ENCODE measurements around the gene ADAM8. TPM values are rescaled to one million over a fixed set of nuclear protein-coding genes. Genes with fewer than 3 reads are reported as not detected.

ADAM8 gene
- total RNA-seq, 1 donor from 2014 or later, result 20.3 TPM

DNA sequence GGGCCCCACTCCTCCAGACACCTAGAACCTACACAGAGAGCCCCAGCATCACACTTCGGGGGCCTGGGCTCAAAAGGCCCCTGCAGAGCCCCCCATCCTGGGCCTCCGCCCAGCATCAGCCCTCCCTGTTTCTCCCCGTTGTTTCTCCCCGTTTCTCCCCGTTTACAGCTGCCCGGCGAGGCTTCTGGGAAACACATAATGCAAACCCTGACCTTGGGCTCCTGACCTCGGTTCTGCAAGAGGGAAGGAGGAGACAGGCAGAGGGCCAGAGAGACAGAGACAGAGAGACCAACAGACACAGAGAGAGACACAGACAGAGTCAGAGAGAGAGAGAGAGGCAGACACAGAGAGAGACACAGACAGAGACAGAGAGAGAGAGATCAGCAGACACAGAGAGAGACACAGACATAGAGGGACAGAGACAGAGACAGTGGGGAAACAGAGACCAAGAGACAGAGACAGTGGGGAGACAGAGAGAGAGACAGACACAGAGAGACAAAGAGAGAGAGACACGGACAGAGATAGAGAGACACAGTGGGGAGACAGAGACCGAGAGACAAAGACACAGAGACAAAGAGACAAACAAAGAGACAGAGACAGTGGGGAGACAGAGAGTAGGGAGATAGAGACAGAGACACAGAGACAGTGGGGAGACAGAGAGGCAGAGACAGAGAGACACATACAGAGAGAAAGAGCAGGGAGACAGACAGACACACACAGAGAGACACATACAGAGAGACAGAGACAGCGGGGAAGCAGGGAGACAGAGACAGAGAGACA lies 26.5 kb downstream of the ADAM8 start:
- intact Hi-C loops (cut with DNase I), result no loop called here
- Histone ChIP-seq H3K4me1 (no peaks in the 10 kb centered on the region), H3K9me3 (no peaks in the 10 kb centered on the region), H3K27ac (no peak overlapping the region), H3K4me3 (no peak overlapping the region), H3K27me3 (peaks cover 22% of the 10 kb centered on the region), H3K36me3 (no peaks in the 10 kb centered on the region)
- TF ChIP-seq, protein P1, sequence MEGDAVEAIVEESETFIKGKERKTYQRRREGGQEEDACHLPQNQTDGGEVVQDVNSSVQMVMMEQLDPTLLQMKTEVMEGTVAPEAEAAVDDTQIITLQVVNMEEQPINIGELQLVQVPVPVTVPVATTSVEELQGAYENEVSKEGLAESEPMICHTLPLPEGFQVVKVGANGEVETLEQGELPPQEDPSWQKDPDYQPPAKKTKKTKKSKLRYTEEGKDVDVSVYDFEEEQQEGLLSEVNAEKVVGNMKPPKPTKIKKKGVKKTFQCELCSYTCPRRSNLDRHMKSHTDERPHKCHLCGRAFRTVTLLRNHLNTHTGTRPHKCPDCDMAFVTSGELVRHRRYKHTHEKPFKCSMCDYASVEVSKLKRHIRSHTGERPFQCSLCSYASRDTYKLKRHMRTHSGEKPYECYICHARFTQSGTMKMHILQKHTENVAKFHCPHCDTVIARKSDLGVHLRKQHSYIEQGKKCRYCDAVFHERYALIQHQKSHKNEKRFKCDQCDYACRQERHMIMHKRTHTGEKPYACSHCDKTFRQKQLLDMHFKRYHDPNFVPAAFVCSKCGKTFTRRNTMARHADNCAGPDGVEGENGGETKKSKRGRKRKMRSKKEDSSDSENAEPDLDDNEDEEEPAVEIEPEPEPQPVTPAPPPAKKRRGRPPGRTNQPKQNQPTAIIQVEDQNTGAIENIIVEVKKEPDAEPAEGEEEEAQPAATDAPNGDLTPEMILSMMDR (IDR thresholded peaks at IDR 0.05), result no peak
- no peak for DNase-seq
- ATAC-seq, result no peak

DNA sequence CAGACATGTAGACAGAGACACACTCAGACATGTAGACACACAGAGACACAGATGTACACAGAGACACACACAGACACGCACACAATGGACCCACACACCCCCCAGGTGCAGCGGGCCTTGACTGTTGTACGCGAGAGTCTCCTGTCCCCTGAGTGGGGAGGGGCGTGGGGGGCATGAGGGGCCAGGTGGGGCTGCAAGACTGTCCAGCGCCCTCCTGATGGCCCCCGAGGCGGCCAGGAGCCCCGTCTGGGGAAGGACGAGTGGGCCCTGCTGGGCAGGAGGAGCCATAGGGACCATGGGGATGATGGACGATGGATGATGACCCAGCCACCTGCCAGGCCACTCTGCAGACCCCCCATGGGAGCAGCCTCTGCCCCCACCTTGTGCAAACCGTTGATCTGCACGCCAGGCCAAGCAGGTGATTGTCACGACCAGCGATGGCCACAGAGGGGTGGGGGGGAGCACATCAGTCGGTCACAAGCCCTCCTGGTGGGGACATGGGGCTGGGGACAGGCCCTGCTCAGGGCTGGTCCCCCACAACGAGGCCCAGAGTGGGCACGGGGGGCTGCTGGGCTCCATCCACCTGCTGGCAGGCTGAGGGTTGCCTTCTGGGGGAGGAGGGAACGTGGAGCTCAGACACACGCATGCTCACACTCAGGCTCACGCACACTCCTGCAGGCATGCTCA lies 27.4 kb downstream of the ADAM8 start:
- ATAC-seq (no peak), DNase-seq (no peak)
- Histone ChIP-seq H3K4me1 (no peaks in the 10 kb centered on the region), H3K9me3 (no peaks in the 10 kb centered on the region), H3K27ac (no peak overlapping the region), H3K27me3 (peaks cover 28% of the 10 kb centered on the region), H3K36me3 (no peaks in the 10 kb centered on the region), H3K4me3 (no peak overlapping the region)
- TF ChIP-seq, protein P1 (IDR thresholded peaks at IDR 0.05), result no peak
- intact Hi-C loops (cut with DNase I), result no loop called here

DNA sequence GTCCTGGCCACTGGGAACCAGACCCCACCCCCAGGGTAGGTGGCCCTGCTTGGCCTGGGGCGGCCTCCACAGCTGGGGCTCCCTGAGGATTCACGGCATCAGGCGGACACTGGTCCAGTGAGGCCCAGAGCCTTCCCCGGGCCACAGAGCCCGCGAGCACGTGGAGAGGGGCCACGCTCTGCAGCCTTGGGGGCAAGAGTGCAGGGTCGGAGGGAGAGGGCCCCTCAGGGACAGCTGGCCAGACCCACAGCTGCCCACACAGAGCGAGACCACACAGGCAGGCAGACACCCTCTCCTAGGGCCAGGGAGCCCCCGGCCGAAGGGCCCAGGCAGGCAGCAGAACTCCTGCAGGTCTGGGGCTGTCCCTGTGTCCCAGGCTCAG lies 28.3 kb downstream of the ADAM8 start:
- DNase-seq (no peak), ATAC-seq (no peak)
- H3K27ac ChIP-seq, result no peak overlapping the region
- intact Hi-C loops (cut with DNase I), result no loop called here
- H3K36me3 ChIP-seq, result no peaks in the 10 kb centered on the region
- TF ChIP-seq, protein P1 (IDR thresholded peaks at IDR 0.05), result no peak
- H3K4me3 ChIP-seq, result no peak overlapping the region
- H3K4me1 ChIP-seq, result no peaks in the 10 kb centered on the region
- H3K27me3 ChIP-seq, result peaks cover 28% of the 10 kb centered on the region
- no peaks in the 10 kb centered on the region for H3K9me3 ChIP-seq

DNA sequence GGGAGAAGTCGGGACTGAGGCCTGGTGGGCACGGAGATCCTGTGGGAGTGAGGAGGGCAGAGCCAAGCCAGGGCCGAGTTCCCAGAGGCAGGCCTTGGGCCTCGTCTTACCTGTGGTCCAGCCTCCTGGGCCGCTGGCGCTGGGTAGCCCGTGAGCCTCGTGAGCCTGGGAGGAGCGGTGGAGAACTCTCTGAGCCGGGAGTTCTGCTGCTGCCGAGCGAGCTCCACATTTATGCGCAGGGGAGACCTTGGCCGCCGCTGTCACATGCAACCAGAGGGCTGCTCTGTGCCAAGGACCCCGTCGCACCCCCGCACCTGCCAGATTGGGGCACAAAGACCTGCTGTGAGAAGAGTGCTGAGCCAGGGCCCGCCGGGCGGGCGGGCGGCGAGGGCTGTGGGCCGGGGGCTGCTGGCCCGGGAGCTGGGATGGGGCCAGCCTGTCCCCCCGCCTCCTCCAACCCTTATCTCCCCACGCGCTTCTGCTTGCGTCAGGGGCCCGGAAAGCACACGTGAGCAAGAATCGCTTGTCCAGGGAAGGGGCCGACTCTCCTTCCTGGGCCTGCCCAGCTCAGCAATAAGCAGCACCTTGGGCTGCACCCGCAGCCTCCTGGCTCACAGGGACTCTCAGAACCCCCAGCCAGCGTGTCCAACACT lies 28.9 kb downstream of the ADAM8 start:
- Histone ChIP-seq H3K36me3 (no peaks in the 10 kb centered on the region), H3K27me3 (peaks cover 28% of the 10 kb centered on the region), H3K27ac (no peak overlapping the region), H3K9me3 (no peaks in the 10 kb centered on the region), H3K4me3 (no peak overlapping the region), H3K4me1 (no peaks in the 10 kb centered on the region)
- DNase-seq (no peak), ATAC-seq (no peak)
- TF ChIP-seq, protein P1 (IDR thresholded peaks at IDR 0.05), result no peak
- intact Hi-C loops (cut with DNase I), result no loop called here

DNA sequence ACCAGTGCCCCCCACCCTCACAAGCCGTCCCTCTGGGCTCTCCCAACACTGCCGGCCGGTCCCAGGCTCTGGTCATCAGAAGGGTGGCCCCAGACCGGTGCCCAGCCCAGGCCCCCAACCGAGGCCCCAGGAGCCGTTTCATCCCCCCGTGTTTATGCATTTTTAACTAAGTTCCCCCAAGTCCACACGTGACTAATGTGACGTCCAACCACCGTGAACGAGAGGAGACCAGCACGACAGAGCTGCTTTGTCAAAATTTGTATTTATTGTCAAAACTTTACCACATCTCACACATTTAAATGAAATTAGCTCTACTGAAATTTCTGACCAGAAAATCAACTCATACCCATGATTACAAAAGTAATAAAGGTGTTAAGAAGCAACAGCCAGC lies 30.4 kb downstream of the ADAM8 start:
- H3K27me3 ChIP-seq, result peaks cover 37% of the 10 kb centered on the region
- TF ChIP-seq, protein P1 (IDR thresholded peaks at IDR 0.05), result no peak

More for the DNA sequence above, 30.4 kb downstream of the ADAM8 start:
- H3K4me1 ChIP-seq, result peaks cover 2% of the 10 kb centered on the region
- ATAC-seq (no peak), DNase-seq (no peak)
- H3K36me3 ChIP-seq, result no peaks in the 10 kb centered on the region
- no peak overlapping the region for H3K27ac ChIP-seq
- H3K9me3 ChIP-seq, result no peaks in the 10 kb centered on the region
- intact Hi-C loops (cut with DNase I), result no loop called here
- H3K4me3 ChIP-seq, result no peak overlapping the region
